GM13977 (cell line): ENCODE data around the gene CACNA1H.

Experiments used
- DNase-seq: peaks from one replicate; pipeline ENCODE4 v3.0.0; 2012; ENCODE audit warnings: low spot score
- CTCF ChIP-seq: IDR thresholded peaks from 2 replicates; pipeline ENCODE4 v1.5.1; 2012; ENCODE audit warnings: mild to moderate bottlenecking, control low read depth; ENCODE audit not compliant: insufficient read depth; ENCODE audit errors: extremely low read depth, missing control alignments
- in situ Hi-C: fragments of 300-500 bp; cut with MboI; formaldehyde crosslinking; loops from one replicate; pipeline ENCODE4 v1.12.0; 2022; ENCODE audit warnings: low sequenced_read_pairs, low pct_unique_long_range_greater_than_20kb, mixed read lengths, inconsistent platforms; ENCODE audit not compliant: unreplicated experiment

The CACNA1H gene

GRCh38 chr16:1177053-1177452 is 24.1 kb downstream of the CACNA1H start:
- TF ChIP-seq CTCF = no peak
- DNase-seq = no peak
- in situ Hi-C loops = no loop called here

GRCh38 chr16:1177750-1178149 is 24.8 kb downstream of the CACNA1H start:
- no peak for TF ChIP-seq CTCF
- in situ Hi-C loops = no loop called here
- DNase-seq = no peak

- in situ Hi-C loops = no loop called here
- TF ChIP-seq CTCF = no peak
Observed at GRCh38 chr16:1178295-1178910, 25.5 kb downstream of the CACNA1H start.

GRCh38 chr16:1180549-1181403 is 27.9 kb downstream of the CACNA1H start:
- TF ChIP-seq CTCF = no peak
- no peak for DNase-seq
- in situ Hi-C loops = no loop called here

More at GRCh38 chr16:1178295-1178910, 25.5 kb downstream of the CACNA1H start:
- DNase-seq = no peak

- no peak for DNase-seq
- TF ChIP-seq CTCF = peak; percentile 17
- in situ Hi-C loops = no loop called here
Observed at GRCh38 chr16:1181404-1182315, 28.8 kb downstream of the CACNA1H start.

- DNase-seq = no peak
- in situ Hi-C loops = no loop called here
- no peak for TF ChIP-seq CTCF
Observed at GRCh38 chr16:1182316-1182671, 29.4 kb downstream of the CACNA1H start.
